Adrenal gland (tissue), 5 donors: ENCODE results near the gene ZNF622.

Source experiments
- CTCF ChIP-seq, 6 experiments: fragments of 450-650 bp in 4 of 6; fragments of 200-600 bp in 2 of 6; sonication (generic) in 1 of 6; IDR thresholded peaks; 1 replicate in 5 of 6; 2 replicates in 1 of 6; pipeline versions ENCODE4 v1.5.1 to v1.8.0; 2016 to 2021; ENCODE audit warnings: antibody characterized with exemption in 6 of 6, mild to moderate bottlenecking in 2 of 6, moderate library complexity in 1 of 6
- POLR2A ChIP-seq, 2 donors: fragments of 450-650 bp; IDR thresholded peaks; one replicate each; pipeline ENCODE4 v1.6.1; 2017; ENCODE audit warnings: antibody characterized with exemption in 2 of 2, mild to moderate bottlenecking in 2 of 2, moderate library complexity in 1 of 2
- donor health status: DM: no; HTN: no; CAD: no.

- TF ChIP-seq CTCF (IDR thresholded peaks at IDR 0.05) (no peak), POLR2A (IDR thresholded peaks at IDR 0.05) (no peak)
These were observed 18.5 kb upstream of the ZNF622 start for GRCh38 chr5:16484081-16484480.
